HL-60 (cell line): Measurements from ENCODE around the gene IRF6.

Source experiments
- DNase-seq, 2 experiments: peaks; one replicate each; pipeline ENCODE4 v3.0.0-alpha.2; 2010 to 2020; ENCODE audit warnings: low read depth in 1 of 2, low spot score in 1 of 2
- H3K27ac ChIP-seq: fragments of 250-450 bp; sonication (Bioruptor Pico); replicated peaks from 2 replicates; pipeline ENCODE4 v1.5.1; 2020; ENCODE audit warnings: mild to moderate bottlenecking, moderate library complexity
- H3K27me3 ChIP-seq: fragments of 250-450 bp; sonication (Bioruptor Pico); 2 replicates; pipeline ENCODE4 v1.5.1; 2021; ENCODE audit warnings: mild to moderate bottlenecking, moderate library complexity; ENCODE audit not compliant: insufficient read depth, poor library complexity, severe bottlenecking
- H3K4me3 ChIP-seq: replicated peaks from 2 replicates; pipeline ENCODE4 v1.5.1; 2011; ENCODE audit warnings: mild to moderate bottlenecking, control low read depth, low read length; ENCODE audit not compliant: insufficient read depth
- CTCF ChIP-seq: IDR thresholded peaks from one replicate; pipeline ENCODE4 v1.5.1; 2011; ENCODE audit warnings: low read length, control low read depth, inconsistent platforms; ENCODE audit not compliant: insufficient read depth
- GABPA ChIP-seq: IDR thresholded peaks from 2 replicates; pipeline ENCODE4 v1.6.1; 2012; ENCODE audit warnings: low read depth
- POLR2AphosphoS5 ChIP-seq: IDR thresholded peaks from 2 replicates; pipeline ENCODE4 v1.6.1; 2012; ENCODE audit warnings: low read depth
- SPI1 ChIP-seq: IDR thresholded peaks from 2 replicates; pipeline ENCODE4 v1.6.1; 2012; ENCODE audit warnings: low read depth, mild to moderate bottlenecking, borderline replicate concordance
- TF ChIP-seq, protein P1 (sequence below): IDR thresholded peaks from 2 replicates; pipeline ENCODE4 v1.6.1; 2012; ENCODE audit warnings: low read depth; ENCODE audit not compliant: insufficient replicate concordance

IRF6 gene

GRCh38 chr1:209807509-209807908 lies 1.6 kb upstream of the IRF6 start:
- DNase-seq, result no peak
- Histone ChIP-seq H3K27me3 (no peaks in the 10 kb centered on the region), H3K27ac (no peak overlapping the region), H3K4me3 (no peak overlapping the region)
- TF ChIP-seq SPI1, result no peak
- TF ChIP-seq GABPA, result no peak
- no peak for TF ChIP-seq CTCF
- no peak for TF ChIP-seq POLR2AphosphoS5

GRCh38 chr1:209805341-209805781 lies 581 bp downstream of the IRF6 start:
- no peak for TF ChIP-seq POLR2AphosphoS5
- TF ChIP-seq, protein P1, sequence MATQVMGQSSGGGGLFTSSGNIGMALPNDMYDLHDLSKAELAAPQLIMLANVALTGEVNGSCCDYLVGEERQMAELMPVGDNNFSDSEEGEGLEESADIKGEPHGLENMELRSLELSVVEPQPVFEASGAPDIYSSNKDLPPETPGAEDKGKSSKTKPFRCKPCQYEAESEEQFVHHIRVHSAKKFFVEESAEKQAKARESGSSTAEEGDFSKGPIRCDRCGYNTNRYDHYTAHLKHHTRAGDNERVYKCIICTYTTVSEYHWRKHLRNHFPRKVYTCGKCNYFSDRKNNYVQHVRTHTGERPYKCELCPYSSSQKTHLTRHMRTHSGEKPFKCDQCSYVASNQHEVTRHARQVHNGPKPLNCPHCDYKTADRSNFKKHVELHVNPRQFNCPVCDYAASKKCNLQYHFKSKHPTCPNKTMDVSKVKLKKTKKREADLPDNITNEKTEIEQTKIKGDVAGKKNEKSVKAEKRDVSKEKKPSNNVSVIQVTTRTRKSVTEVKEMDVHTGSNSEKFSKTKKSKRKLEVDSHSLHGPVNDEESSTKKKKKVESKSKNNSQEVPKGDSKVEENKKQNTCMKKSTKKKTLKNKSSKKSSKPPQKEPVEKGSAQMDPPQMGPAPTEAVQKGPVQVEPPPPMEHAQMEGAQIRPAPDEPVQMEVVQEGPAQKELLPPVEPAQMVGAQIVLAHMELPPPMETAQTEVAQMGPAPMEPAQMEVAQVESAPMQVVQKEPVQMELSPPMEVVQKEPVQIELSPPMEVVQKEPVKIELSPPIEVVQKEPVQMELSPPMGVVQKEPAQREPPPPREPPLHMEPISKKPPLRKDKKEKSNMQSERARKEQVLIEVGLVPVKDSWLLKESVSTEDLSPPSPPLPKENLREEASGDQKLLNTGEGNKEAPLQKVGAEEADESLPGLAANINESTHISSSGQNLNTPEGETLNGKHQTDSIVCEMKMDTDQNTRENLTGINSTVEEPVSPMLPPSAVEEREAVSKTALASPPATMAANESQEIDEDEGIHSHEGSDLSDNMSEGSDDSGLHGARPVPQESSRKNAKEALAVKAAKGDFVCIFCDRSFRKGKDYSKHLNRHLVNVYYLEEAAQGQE, result no peak
- no peak for TF ChIP-seq SPI1
- no peak for TF ChIP-seq GABPA
- TF ChIP-seq CTCF, result no peak
- no peak overlapping the region for H3K27ac ChIP-seq
- DNase-seq, result no peak
- no peaks in the 10 kb centered on the region for H3K27me3 ChIP-seq
- H3K4me3 ChIP-seq, result no peak overlapping the region

DNA sequence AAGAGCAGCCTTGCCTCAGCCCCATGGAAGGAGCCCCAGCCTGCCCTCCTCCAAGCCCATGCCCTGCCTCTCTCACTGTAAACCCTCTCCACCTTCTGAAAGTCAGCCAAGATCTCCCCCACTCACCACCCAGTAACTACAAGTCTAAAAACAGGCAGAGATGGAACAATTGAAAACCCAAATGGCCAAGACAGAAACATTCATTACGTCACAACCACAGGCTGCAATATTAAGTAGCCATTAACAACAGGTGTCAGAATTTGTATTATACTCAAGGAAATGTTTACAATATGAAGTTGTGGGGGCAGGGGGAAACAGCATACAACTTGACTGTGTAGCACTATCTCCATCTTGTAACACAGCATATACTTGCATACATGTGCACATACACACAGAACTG lies 2.4 kb downstream of the IRF6 start:
- no peak for TF ChIP-seq CTCF
- no peak for TF ChIP-seq SPI1
- no peak for TF ChIP-seq POLR2AphosphoS5
- TF ChIP-seq, protein P1, result no peak
- no peak for TF ChIP-seq GABPA
- no peak overlapping the region for H3K4me3 ChIP-seq
- no peak for DNase-seq
- no peaks in the 10 kb centered on the region for H3K27me3 ChIP-seq
- no peak overlapping the region for H3K27ac ChIP-seq

DNA sequence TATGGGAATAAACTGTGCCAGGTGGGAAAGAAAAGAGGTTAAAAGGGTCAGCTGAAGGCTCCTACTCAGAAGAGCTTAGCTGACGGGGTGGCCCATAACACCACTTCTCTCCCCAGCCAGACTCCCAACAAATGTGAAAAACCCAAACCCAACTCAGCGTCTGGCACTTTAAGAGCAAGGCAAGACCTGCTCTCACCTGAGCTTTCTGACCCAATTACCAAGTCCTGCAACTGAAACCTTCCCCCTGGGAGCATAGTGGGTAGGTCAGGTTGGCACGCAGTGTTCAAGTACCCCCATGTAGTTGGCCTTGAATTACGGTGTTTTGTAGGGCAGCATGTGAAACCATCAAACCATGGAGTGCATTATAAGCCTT lies 3.2 kb downstream of the IRF6 start:
- no peak overlapping the region for H3K27ac ChIP-seq
- no peak overlapping the region for H3K4me3 ChIP-seq
- H3K27me3 ChIP-seq, result no peaks in the 10 kb centered on the region
- no peak for DNase-seq
- TF ChIP-seq CTCF (no peak), SPI1 (no peak), GABPA (no peak), POLR2AphosphoS5 (no peak)
- TF ChIP-seq, protein P1, result no peak
